Kidney glomerular epithelial cell (primary cell): ENCODE results near the gene OLFM2.

Experiments
- DNase-seq: peaks from one replicate; lab custom pipeline; 2025; lab: John Stamatoyannopoulos, UW

OLFM2 gene

GRCh38 chr19:9906475-9907087 lies 29.7 kb downstream of the OLFM2 start:
- DNase-seq, result no peak

GRCh38 chr19:9903336-9903735 lies 33.0 kb downstream of the OLFM2 start:
- DNase-seq, result peak; percentile 54

GRCh38 chr19:9901642-9902041 lies 34.7 kb downstream of the OLFM2 start:
- no peak for DNase-seq

GRCh38 chr19:9901020-9901419 lies 35.3 kb downstream of the OLFM2 start:
- no peak for DNase-seq

GRCh38 chr19:9891609-9892373 lies 44.5 kb downstream of the OLFM2 start:
- no peak for DNase-seq

- DNase-seq, result no peak
Measured at GRCh38 chr19:9885077-9885552, 51.2 kb downstream of the OLFM2 start.

GRCh38 chr19:9883764-9884163 lies 52.6 kb downstream of the OLFM2 start:
- no peak for DNase-seq

GRCh38 chr19:9883231-9883758 lies 53.0 kb downstream of the OLFM2 start:
- DNase-seq, result no peak

- DNase-seq, result no peak
Measured at GRCh38 chr19:9881720-9882119, 54.6 kb downstream of the OLFM2 start.

- no peak for DNase-seq
Measured at GRCh38 chr19:9878511-9879196, 57.7 kb downstream of the OLFM2 start.

GRCh38 chr19:9877780-9878510 lies 58.4 kb downstream of the OLFM2 start:
- no peak for DNase-seq

- no peak for DNase-seq
Measured at GRCh38 chr19:9875796-9876195, 60.5 kb downstream of the OLFM2 start.

- DNase-seq, result no peak
Measured at GRCh38 chr19:9875031-9875627, 61.2 kb downstream of the OLFM2 start.

GRCh38 chr19:9872618-9873242 lies 63.6 kb downstream of the OLFM2 start:
- no peak for DNase-seq

- no peak for DNase-seq
Measured at GRCh38 chr19:9871626-9872338, 64.5 kb downstream of the OLFM2 start.

GRCh38 chr19:9868983-9869617 lies 67.2 kb downstream of the OLFM2 start:
- no peak for DNase-seq

GRCh38 chr19:9865732-9866501 lies 70.4 kb downstream of the OLFM2 start:
- DNase-seq, result no peak

- DNase-seq, result no peak
Measured at GRCh38 chr19:9863759-9864158, 72.6 kb downstream of the OLFM2 start.

- DNase-seq, result no peak
Measured at GRCh38 chr19:9862938-9863337, 73.4 kb downstream of the OLFM2 start.
